ENCODE data around the gene XCL1. TPM values are rescaled to one million over a fixed set of nuclear protein-coding genes. Genes with fewer than 3 reads are reported as not detected.

The XCL1 gene
- total and polyA plus RNA-seq, 2 of the 13 experiments (the other 11 are each of a cell fraction or from before 2014, with no cell fraction given) = 2.5 to 7.6 TPM

DNA sequence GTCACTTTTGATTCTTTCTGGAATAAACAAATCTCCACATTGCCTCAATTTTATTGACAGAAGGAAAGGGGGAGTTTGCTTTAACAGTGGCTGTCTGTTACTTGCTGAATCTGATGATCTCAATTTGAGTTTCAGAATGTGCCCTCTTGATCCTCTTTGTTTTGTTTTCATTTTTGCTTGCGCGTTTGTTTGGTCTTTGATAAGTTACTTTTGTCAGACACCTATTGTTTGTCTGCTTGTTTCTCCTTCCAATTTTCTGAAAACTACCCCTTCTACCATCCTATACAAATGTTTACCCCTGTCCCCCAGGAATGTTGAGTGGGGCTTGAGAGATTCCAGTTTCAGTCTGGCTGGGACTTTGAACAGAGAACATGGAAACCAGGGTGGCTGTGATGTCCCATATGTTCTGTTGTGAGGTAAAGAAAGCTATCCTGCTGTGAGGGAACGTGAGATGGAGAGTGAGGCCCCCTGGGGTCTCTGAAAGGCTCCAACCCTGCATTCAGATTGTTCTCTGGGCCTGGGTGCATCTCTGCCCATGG lies 20.8 kb upstream of the XCL1 start (continued):
- TF ChIP-seq, protein P1, sequence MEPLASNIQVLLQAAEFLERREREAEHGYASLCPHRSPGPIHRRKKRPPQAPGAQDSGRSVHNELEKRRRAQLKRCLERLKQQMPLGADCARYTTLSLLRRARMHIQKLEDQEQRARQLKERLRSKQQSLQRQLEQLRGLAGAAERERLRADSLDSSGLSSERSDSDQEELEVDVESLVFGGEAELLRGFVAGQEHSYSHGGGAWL (CRISPR knock-in tag; IDR thresholded peaks at IDR 0.05) = no peak
- TF ChIP-seq RCOR2 (CRISPR knock-in tag; IDR thresholded peaks at IDR 0.05) (0 out of 2 replicates have a peak, but pooled peaks have one; percentile 25), HNRNPUL1 (IDR thresholded peaks at IDR 0.05; ENCODE audit: low read depth, low read length) (no peak), KDM6A (CRISPR knock-in tag; IDR thresholded peaks at IDR 0.05; ENCODE audit: low read depth) (0 out of 2 replicates have a peak, but pooled peaks have one; percentile 39), ZNF552 (CRISPR knock-in tag; IDR thresholded peaks at IDR 0.05; ENCODE audit: borderline replicate concordance) (no peak), CREB1 (IDR thresholded peaks at IDR 0.05) (no peak), CREB1 (CRISPR knock-in tag; IDR thresholded peaks at IDR 0.05) (peak; percentile 22; the same call in 1 of the 2 replicates), GFI1 (CRISPR knock-in tag; IDR thresholded peaks at IDR 0.05; ENCODE audit: borderline replicate concordance) (peak; percentile 84), REPIN1 (CRISPR knock-in tag; IDR thresholded peaks at IDR 0.05; ENCODE audit: borderline replicate concordance, low read depth) (no peak), NR2C2 (CRISPR knock-in tag; IDR thresholded peaks at IDR 0.05; ENCODE audit: borderline replicate concordance) (no peak)
- TF ChIP-seq, protein P2, sequence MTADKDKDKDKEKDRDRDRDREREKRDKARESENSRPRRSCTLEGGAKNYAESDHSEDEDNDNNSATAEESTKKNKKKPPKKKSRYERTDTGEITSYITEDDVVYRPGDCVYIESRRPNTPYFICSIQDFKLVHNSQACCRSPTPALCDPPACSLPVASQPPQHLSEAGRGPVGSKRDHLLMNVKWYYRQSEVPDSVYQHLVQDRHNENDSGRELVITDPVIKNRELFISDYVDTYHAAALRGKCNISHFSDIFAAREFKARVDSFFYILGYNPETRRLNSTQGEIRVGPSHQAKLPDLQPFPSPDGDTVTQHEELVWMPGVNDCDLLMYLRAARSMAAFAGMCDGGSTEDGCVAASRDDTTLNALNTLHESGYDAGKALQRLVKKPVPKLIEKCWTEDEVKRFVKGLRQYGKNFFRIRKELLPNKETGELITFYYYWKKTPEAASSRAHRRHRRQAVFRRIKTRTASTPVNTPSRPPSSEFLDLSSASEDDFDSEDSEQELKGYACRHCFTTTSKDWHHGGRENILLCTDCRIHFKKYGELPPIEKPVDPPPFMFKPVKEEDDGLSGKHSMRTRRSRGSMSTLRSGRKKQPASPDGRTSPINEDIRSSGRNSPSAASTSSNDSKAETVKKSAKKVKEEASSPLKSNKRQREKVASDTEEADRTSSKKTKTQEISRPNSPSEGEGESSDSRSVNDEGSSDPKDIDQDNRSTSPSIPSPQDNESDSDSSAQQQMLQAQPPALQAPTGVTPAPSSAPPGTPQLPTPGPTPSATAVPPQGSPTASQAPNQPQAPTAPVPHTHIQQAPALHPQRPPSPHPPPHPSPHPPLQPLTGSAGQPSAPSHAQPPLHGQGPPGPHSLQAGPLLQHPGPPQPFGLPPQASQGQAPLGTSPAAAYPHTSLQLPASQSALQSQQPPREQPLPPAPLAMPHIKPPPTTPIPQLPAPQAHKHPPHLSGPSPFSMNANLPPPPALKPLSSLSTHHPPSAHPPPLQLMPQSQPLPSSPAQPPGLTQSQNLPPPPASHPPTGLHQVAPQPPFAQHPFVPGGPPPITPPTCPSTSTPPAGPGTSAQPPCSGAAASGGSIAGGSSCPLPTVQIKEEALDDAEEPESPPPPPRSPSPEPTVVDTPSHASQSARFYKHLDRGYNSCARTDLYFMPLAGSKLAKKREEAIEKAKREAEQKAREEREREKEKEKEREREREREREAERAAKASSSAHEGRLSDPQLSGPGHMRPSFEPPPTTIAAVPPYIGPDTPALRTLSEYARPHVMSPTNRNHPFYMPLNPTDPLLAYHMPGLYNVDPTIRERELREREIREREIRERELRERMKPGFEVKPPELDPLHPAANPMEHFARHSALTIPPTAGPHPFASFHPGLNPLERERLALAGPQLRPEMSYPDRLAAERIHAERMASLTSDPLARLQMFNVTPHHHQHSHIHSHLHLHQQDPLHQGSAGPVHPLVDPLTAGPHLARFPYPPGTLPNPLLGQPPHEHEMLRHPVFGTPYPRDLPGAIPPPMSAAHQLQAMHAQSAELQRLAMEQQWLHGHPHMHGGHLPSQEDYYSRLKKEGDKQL (CRISPR knock-in tag; IDR thresholded peaks at IDR 0.05; ENCODE audit: low read depth) = peak; percentile 49; the same call in 1 of the 2 replicates
- TF ChIP-seq, protein P3, sequence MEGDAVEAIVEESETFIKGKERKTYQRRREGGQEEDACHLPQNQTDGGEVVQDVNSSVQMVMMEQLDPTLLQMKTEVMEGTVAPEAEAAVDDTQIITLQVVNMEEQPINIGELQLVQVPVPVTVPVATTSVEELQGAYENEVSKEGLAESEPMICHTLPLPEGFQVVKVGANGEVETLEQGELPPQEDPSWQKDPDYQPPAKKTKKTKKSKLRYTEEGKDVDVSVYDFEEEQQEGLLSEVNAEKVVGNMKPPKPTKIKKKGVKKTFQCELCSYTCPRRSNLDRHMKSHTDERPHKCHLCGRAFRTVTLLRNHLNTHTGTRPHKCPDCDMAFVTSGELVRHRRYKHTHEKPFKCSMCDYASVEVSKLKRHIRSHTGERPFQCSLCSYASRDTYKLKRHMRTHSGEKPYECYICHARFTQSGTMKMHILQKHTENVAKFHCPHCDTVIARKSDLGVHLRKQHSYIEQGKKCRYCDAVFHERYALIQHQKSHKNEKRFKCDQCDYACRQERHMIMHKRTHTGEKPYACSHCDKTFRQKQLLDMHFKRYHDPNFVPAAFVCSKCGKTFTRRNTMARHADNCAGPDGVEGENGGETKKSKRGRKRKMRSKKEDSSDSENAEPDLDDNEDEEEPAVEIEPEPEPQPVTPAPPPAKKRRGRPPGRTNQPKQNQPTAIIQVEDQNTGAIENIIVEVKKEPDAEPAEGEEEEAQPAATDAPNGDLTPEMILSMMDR (CRISPR knock-in tag; IDR thresholded peaks at IDR 0.05) = peak; percentile 12; the same call in 1 of the 2 replicates
- TF ChIP-seq, protein P4, sequence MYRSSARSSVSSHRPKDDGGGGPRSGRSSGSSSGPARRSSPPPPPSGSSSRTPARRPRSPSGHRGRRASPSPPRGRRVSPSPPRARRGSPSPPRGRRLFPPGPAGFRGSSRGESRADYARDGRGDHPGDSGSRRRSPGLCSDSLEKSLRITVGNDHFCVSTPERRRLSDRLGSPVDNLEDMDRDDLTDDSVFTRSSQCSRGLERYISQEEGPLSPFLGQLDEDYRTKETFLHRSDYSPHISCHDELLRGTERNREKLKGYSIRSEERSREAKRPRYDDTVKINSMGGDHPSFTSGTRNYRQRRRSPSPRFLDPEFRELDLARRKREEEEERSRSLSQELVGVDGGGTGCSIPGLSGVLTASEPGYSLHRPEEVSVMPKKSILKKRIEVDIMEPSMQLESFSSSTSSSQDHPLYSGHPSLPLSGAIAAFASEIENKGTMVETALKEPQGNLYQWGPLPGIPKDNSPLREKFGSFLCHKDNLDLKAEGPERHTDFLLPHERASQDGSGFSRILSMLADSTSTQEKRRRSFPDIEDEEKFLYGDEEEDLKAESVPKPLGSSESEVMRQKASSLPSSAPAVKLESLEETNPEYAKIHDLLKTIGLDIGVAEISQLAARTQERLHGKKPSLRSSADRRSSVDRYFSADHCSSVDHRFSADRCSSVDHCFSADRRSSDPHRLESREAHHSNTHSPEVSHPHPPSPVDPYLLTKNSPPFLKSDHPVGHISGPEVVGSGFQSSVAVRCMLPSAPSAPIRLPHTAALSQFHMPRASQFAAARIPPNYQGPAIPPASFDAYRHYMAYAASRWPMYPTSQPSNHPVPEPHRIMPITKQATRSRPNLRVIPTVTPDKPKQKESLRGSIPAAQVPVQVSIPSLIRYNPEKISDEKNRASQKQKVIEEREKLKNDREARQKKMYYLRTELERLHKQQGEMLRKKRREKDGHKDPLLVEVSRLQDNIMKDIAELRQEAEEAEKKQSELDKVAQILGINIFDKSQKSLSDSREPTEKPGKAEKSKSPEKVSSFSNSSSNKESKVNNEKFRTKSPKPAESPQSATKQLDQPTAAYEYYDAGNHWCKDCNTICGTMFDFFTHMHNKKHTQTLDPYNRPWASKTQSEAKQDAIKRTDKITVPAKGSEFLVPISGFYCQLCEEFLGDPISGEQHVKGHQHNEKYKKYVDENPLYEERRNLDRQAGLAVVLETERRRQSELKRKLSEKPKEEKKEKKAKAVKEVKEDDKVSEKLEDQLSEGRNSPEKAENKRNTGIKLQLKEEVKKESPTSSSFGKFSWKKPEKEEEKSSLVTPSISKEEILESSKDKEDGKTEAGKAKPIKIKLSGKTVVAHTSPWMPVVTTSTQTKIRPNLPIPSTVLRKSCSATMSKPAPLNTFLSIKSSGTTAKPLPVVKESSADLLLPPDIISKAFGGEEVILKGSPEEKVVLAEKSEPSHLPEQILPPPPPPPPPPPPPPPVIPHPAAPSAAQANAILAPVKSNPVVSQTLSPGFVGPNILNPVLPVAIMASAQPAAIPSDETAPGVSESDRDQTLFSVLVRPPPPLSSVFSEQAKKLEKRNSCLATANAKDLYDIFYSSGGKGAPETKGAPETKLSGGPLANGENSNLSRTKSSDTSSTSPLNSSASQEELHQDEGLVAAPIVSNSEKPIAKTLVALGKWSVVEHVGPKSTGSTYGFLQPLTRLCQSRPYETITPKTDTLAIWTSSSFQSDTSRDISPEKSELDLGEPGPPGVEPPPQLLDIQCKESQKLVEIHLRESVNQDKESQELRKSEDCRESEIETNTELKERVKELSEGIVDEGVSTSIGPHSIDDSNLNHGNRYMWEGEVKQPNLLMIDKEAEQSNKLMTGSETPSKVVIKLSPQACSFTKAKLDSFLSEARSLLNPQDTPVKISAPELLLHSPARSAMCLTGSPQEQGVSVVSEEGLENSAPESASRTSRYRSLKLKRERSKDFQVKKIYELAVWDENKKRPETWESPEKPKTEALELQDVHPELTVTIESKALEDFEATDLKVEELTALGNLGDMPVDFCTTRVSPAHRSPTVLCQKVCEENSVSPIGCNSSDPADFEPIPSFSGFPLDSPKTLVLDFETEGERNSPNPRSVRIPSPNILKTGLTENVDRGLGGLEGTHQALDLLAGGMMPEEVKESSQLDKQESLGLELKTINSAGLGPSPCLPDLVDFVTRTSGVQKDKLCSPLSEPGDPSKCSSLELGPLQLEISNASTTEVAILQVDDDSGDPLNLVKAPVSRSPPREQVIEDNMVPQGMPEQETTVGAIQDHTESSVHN (CRISPR knock-in tag; IDR thresholded peaks at IDR 0.05) = no peak
